Nucleus accumbens (tissue), 56 donors: ENCODE results near the gene ITPRIP.

ENCODE experiments used
- DNase-seq, 56 donors: peaks; one replicate each; lab custom pipeline; 2025; lab: John Stamatoyannopoulos, UW

ITPRIP gene

DNA sequence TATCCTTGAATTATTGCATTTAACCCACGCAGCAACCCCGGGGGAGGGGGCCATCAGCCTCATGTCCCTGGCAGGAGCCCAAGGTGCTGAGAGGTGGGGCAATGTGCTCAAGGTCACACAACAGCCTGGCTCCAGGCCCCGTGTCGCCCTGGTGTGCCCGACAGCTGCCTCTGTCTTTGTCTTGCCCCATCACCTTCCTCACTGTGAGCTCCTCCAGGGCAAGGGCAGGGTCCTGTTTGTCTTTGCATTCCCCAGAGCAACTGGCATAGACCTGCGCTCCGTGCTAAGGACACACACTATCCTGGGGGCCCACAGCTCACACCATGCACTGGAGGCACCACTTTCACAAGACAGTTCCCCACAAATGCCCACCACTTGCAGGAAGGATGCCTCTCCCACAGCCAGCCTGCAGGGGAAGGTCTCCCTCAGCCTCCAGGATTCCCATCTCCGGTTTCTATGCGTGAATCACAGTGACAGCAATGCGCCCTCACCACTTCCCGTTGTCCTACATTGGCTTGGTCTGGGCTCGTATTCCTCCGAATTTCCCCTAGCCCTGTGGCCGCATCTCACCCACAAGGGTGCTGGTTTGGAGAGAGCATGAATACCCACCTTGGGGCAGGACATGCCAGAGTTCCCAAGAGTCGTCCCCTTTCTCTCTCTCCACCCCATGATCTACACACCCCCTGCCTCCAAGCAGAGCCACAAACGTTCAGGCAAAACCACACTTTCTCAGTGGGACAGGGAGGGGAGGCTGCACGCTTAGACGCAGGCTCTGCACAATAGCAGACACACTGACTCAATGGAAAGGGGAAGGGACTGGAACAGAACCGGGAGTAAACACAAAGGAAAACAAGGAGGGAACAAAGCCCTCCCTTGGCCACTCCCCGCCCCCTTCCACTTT, 10.3 kb downstream of the ITPRIP start:
- DNase-seq: peak in 15 of 56 donors; percentile 17 to 80 (median 41)

DNA sequence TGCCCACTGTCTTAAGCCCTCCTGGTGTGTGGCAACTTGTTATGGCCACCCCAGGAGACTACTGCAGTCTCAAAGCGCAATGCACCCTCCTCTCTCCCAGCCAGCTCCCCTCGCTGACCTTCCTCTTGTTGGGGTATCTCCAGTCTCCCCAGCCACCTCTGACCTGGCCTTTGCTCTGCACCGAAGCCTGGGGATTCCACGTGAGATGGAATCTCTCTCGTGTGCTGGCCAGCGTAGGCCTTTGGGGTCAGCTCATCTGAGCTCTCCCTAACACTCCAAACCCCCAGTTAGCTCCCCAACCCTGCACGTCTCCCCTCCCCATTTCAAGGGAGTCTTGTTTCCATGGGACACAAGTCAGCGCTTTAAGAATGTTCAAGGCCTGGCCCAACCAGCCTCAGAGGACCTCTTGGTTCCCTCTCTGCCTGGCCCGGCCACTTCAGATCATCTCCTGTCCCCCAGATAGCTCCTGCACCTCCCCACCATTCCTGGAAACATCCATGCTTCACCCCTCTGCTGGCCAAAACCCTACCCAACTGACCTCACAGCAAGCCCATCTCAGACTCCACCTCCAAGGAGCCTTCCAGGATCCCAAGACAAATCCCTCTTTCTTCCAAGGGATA, 11.2 kb downstream of the ITPRIP start:
- DNase-seq: no peak

DNA sequence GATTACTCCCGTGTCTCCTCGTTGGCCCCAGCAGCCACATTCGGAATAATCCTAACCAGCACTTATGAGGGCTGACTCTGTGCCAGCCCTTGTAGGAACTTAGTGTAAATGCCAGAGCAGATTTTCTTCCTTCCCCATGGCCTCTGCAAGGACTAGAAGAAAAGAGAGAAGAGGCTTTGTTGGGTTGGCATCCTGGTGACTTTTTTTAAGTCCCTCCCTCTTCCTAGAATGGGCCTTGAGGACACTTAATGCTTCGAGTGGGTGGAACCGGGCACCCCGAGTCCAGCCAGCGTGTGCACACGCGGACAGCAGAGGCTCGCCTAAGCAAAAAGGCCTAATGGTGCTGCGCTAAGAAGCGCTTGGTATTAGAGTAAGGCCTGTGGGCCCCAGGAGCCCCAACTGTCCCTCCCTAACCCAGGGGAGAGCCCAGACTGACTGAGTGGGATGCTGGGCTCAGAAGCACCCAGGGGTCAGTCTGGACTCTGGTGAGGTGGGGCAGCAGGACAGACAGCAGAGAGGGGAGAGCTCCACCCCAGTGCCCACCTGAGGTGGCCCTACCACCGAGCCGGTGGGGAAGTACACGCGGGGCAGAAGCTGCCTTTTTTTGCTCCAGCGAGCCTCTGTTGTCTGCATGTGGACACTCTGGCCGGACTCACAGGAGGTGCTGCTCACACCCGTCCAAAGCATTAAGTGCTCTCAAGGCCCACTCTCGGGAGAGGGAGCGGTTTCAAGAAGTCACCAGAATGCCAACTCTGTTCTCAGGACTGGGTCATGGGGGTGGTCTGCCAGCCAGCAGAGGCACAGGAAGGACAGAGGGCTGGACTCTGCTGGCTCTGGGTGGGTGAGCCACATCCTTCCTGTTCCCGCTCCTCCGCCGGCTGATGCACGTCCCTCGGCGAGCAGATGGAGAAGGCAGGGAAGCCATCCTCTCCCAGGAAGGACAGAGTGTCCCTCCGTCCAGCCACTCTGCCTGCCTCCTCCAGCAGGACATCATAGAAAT, 12.5 kb downstream of the ITPRIP start:
- DNase-seq: no peak

DNA sequence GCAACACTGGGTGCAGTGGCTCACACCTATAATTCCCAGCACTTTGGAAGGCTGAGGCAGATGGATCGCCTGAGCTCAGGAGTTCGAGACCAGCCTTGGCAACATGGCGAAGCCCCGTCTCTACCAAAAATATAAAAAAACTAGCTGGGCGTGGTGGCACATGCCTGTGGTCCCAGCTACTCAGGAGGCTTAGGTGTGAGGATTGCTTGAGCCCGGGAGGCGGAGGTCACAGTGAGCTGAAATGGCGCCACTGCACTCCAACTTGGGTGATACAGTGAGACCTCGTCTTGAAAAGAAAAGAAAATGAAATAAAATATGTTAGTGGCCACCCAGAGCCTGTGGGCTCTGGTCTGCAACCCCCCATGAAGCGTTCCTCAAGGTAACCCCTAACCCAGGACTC, 13.3 kb downstream of the ITPRIP start:
- DNase-seq: no peak

DNA sequence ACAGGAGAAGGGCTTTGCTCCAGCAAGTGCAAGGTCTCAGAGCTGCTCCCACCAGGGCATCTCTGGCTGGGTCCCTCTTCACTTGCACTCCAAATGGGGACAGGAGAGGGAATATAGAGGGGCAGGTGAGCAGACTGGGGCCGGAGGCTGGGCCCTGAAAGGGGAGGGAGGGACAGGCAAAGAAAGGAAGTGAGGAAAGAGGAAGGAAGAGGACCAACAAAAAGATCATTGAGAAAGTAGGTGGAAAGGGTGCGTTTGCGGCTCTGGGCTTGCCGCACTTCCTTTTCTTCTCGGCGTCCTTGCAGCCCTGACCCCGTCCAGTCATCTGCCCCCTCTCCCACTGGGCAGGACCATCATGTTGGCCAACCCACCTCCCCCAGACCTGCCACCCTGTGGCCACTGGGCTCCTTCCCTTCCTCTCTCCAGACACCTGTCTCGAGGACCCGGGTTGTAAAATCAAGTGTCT, 14.0 kb downstream of the ITPRIP start:
- no peak for DNase-seq

DNA sequence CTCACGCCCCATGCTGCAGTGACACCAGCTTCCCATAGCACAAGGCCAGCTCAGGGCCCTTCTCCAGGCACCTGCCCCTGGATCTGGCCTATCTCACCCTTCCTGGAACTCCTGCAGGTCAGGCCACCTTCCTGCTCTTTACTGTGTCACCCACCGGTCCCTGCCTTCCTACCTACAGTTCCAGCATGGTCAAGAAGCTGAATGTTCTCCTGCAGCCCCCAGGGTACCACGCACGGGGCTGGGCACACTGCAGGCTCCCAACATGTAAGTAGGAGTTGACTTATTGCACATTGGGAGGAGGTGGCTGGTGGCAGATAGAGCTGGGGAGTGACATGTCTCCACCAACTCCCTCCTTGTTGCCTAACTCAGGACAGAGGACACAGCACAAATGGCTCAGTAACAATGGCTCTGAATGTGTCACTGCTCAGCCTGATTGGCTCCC, 14.5 kb downstream of the ITPRIP start:
- no peak for DNase-seq

DNA sequence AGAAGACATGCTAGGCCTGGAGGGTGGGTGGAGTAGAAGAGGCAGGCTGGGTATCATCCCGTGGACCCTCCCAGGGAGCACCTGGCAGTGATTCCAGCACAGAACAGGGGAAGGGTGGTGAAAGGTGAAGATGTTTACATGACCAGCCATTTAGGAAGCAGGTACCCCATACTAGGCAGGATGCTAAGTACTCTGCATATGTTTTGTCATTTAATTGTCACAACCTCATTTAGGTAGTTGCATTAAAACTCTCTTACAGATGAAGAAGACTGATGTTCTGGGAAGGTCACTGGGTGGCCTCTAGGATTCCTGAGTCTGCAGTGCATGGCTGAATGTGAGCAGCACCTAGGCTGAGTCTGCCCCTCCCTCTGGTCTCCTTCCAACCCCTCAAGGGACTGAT, 15.2 kb downstream of the ITPRIP start:
- DNase-seq: no peak

DNA sequence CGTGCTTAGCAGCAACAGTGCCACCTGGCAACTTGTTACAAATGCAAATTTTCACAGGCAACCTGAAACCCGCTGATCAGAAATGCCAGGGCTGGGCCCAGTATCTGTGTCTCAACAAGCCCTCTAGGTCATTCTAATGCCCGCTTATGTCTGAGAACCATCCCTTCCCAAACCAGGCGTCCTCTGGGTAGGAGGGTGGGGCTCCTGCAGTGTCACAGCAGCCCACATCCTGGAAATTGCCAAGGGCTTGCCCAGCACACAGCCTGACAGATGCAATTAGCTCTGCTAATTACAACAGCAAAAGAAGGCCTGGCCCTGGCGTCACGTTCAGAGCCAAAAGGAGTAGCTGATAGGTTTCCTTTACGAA, 15.9 kb downstream of the ITPRIP start:
- no peak for DNase-seq

DNA sequence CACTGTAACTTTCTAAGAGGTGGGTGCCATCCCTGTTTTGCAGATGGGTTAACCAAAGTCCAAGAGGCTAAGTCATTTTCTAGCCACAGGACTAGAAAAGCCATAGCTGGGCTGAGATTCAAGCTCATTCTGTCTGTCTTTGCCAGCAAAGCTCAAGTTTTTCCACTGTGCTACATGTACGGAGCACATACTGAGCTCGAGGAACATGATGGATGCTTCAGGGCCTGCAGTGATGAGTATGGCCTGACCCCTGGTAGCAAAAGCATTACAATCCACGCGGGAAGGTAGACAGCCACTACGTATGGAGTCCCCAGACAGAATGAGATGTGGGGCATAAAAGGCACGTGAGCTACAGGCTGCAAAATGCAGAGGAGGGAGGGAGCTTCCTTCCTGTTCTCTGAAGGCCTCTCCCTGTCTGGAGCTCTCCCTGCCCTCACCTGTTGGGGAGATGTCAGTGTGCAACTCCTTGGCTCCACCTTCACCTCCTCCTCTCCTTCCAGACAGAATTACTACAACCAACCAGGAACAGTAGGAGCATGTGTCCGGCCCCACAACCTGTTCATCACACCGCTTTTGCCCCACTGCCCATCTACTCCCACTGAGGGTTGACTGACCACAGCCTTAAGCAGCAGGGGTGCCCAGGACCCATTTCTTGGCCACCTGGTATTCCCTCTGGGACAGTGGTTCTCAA, 16.4 kb downstream of the ITPRIP start:
- DNase-seq: no peak

DNA sequence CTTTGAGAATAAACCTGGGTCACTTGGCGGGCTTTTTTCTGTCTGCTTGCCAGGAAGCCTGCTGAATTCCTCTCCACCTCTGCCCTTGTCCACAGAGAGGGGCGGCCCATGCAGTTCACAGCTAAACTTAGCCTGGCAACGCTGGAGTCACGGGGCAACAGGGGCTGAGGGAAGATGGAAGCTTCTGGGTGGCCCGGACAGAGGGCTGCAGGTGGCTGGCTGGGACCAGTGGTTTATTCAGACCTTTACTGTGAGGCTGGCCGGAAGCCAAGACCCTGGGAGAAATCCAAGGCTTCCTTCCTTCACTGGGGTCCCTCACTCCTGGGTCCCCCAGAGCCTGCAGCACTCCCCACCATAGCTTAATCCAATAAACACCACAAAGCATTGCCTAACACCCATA, 17.0 kb downstream of the ITPRIP start:
- no peak for DNase-seq

DNA sequence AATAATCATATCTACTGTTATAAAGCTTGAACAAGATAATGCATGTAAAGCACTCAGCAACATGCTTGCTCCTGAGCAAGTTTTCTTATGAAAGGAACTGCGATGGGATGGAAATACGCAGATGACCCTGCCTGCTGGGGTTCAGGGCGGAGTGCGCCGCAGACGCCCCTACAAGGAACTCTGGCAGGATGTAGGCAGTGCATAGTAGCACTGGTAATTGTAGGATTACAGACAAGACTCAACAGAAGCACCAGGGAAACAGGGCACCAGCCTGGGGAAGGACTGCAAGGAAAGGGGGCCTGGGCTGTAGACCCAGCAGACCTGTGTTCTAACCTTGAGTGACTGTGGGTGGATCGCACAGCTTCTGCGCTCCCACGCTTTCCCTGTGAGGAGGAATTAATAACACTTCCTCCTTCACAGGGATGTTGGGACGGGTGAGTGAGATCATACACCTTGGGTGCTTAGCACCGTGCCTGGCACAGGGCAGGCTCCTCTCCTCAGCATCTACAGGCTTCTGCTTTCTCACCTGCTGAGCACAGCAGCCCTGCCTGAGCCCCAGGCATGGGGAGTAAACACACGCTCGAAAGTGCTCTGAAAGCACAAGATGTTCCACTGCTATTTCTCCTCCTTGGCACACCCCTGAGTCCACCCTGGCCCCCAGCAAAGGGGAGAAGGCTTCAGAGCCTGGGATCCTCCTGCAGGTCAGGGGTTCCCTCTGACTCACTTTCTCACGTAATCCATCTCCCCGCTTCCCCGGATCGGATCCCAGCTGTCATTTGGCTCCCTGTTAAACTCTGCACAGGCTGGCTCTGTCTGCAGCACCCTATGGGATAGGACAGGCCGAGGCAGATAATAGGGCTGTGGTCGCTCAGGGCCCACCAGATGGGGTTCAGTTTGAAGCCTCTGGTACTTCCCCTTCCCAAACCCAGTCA, 19.2 kb downstream of the ITPRIP start:
- DNase-seq: peak in 16 of 56 donors; percentile 8 to 65 (median 38)

DNA sequence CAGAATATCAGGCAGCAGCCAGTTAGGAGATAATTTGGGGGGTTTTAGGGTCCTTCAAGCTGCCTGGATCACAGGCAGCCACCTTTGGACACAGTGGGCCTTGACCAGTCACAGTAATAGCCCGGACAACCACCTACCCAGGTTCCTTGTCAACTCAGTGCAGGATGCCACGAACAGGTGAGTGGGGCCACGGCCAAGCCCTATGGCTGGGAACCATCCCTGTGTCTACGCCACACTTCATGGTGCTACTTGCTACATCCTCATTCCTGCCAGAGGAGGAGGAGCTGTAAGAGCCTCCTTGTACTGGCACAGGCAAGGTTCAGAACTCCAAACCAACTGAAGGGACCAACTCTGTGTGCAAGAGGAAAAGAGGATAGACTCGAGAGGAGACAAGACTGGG, 19.9 kb downstream of the ITPRIP start:
- DNase-seq: no peak

DNA sequence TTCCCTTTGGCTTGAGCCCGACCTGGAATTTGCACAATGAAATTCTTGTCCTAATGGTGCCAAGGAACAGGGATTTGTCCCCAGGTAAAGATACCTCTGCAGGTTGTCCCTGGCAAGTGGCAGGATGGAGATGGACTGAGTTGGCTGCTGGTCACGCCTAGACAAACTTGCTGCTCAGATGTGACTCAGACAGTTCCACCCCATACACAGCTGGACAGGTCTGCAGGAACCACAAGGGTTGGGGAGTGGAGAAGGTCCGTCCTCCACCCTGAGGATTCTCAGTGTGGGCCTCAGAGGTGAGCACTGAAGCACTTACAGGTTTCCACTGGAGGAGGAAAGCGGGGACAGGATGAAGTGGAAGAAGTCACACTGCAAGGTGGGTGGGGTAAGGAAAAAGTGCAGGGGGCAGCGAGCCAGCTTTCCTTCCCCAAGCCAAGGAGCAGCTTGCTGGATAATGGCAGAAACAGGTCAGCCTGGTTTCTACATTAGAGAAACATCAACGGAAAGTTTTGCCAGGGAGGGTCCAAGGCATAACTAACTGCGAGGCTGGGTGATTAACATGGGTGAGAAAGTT, 20.5 kb downstream of the ITPRIP start:
- DNase-seq: no peak

DNA sequence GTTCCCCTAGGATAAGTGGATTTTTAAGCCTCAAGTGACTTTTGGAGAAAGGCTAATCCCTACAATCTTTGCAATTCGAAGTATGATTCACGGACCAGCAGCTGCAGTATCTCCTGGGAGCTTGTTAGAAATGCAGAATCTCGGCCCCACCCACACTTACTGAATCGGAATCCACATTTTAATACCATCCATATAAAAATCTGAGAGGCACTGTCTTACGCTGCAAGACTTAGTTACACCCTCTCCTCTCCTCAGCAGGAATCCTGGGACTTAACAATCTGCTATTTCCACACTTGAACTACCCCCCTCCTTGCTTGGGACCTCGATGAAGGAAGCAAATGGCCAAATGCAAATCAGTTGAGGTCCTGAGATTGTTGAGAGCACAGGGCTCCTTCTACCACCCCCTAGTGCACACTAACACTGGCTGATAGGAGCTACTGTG, 21.0 kb downstream of the ITPRIP start:
- peak in 10 of 56 donors; percentile 19 to 76 (median 36) for DNase-seq

DNA sequence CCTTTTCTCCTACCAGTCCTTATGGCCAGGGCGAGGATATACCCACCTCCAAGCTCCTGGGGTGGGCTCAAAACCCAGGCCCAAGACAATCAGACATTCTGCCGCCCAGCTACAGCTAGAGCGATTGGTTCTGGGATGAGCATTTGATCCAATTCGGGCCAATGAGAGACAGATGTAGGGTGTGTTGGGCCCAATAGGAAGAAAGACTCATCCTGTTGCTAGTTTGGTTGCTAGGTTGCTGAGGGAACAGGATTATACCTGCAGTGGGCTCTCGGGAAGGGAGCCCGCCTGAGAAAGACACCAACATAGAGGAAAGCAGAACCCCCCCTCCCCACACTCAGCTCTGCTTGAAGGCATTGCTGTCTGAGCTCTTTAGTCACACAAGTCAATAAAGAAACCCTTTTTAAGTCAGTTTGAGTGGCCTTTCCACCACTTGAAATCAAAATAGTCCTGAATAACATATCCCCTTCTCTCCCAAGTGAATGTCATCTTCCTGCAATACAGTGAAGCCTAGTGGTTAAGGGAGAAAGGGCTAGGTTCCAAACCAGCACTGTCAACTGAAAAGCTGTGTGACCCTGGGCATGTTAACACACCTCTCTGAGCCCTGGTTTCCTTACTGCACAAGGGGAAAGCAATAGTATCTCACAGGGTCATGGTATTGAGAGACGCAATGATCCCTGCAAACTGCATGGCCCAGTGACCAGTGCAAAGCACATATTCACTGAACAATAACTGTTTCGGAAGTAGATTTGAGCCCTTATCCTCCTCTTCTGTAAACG, 21.8 kb downstream of the ITPRIP start:
- no peak for DNase-seq

DNA sequence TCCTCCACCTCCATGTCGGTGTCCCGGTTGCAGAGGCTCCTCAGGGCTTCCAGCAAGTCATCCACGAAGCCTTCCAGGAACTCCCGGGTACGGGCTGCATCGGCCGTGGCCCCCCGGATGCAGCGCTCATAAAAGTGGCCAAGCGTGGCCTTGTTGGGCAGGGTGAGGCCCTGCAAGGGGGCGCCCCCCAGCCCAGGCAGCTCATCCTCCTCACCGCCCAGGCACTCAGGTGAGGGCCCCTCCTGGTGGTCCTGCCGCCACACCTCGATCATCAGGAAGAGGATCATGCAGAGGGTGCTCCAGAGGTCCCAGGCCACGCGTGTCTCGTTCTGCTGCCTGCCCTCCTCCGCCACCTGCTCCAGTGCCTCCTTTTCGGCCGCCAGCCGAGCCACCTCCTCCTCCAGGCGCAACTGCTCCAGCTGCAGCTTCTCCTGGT, 22.8 kb downstream of the ITPRIP start:
- no peak for DNase-seq

DNA sequence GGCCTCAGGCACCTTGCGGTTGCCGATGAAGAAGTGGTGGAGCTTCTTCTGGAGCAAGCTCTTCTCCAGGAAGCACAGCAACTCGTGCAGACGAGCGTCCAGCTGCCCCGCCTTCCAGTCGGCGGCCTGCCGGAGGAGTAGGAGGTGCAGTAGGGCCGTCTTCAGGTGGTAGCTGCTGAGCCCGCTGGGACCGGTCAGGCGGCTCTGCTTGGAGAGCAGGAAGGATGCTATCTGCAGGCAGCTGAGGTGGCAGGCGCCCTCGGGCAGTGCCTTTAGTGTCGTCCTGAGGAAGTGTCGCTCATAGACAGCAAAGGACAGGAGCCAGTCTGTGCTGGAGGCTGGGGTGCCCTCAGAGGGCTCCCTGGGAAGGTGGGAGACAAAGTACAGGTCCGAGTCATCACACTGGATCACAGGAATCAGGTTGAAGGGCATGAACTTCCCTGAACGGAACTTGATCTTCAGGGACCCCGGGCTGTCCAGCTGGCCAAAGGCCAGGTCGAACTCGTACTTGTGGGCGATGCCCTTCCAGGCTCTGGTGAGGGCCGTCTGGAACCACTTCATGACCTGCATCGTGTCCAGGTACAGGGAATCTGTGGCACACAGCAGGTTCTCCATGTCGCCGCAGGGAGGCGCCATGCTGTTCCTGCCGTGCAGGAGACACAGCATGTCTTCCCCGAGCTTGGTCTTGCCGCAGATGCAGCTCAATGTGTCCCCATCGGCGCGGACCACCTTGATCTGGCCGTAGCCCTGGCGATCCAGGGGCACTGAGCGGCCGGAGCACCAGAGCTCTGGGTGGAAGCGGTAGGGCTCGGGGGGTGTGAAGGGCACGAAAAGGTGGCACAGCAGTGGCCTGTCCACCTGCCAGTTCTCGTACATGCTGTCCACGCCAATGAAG, 23.4 kb downstream of the ITPRIP start:
- DNase-seq: no peak
